ENCODE results near the gene ANKRD34A. TPM values are rescaled to one million over a fixed set of nuclear protein-coding genes. Genes with fewer than 3 reads are reported as not detected.

The ANKRD34A gene
- total and polyA plus RNA-seq, 2 donors from 2014 or later, result 0.37 to 0.76 TPM

DNA sequence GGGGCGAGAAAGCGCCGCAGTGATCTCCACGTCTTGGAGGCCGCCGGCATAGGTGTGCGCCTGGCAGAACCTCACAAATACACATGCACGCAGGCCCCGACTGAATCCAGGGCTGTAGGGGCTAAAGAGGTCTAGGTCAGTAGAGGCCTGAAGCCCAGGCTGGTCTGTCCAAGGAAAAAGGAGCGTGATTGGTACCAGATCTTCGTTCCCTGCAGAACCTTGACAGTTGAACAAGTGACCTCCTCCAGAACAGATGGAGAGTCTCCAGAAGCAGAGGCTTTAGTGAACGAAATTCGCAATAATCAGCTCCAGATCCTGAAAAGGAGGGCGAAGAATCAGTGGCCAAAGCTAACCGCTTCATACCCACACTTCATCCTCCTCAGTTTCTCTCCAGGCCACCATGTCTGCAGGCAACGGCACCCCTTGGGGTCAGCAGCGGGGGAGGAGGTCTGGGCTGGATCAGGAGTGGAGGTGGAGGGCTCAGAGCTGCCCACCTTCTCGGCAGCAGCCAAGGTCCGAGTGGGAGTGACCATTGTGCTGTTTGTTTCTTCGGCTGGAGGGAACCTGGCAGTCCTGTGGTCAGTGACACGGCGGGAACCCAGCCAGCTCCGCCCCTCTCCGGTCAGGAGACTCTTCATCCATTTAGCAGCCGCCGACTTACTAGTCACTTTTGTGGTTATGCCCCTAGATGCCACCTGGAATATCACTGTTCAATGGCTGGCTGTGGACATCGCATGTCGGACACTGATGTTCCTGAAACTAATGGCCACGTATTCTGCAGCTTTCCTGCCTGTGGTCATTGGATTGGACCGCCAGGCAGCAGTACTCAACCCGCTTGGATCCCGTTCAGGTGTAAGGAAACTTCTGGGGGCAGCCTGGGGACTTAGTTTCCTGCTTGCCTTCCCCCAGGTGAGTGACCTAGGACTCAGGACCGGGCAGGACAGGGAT lies 45.1 kb downstream of the ANKRD34A start:
- peak; percentile 54 to 89 (median 69) for DNase-seq
- Histone ChIP-seq H3K4me3 (ENCODE audit: low read length in 3 of 3) (peak overlapping the region; percentile 91 to 99 (median 97)), H3K9ac (ENCODE audit: low read length in 3 of 3) (peak overlapping the region; percentile 14 to 95 (median 90)), H3K4me1 (ENCODE audit: control insufficient read depth in 2 of 3, insufficient read depth in 2 of 3, low read depth in 1 of 3, low read length in 3 of 3) (peaks cover 4 to 22% (median 5%) of the 10 kb centered on the region in 3 donors), H3K27ac (ENCODE audit: low read depth in 2 of 2, low read length in 2 of 2) (peak overlapping the region; percentile 89 to 95), H3K36me3 (ENCODE audit: control insufficient read depth in 2 of 3, insufficient read depth in 3 of 3, low read length in 3 of 3) (peaks cover 0 to 6% (median 0%) of the 10 kb centered on the region in 3 donors), H3K27me3 (ENCODE audit: control insufficient read depth, insufficient read depth, low read length) (no peaks in the 10 kb centered on the region), H3K9me3 (ENCODE audit: control insufficient read depth in 2 of 3, insufficient read depth in 1 of 3, low read length in 3 of 3) (no peaks in the 10 kb centered on the region)
- intact Hi-C loops (cut with DNase I), result no loop called here
- TF ChIP-seq, protein P1, sequence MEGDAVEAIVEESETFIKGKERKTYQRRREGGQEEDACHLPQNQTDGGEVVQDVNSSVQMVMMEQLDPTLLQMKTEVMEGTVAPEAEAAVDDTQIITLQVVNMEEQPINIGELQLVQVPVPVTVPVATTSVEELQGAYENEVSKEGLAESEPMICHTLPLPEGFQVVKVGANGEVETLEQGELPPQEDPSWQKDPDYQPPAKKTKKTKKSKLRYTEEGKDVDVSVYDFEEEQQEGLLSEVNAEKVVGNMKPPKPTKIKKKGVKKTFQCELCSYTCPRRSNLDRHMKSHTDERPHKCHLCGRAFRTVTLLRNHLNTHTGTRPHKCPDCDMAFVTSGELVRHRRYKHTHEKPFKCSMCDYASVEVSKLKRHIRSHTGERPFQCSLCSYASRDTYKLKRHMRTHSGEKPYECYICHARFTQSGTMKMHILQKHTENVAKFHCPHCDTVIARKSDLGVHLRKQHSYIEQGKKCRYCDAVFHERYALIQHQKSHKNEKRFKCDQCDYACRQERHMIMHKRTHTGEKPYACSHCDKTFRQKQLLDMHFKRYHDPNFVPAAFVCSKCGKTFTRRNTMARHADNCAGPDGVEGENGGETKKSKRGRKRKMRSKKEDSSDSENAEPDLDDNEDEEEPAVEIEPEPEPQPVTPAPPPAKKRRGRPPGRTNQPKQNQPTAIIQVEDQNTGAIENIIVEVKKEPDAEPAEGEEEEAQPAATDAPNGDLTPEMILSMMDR (IDR thresholded peaks at IDR 0.05; ENCODE audit: borderline replicate concordance, extremely low read depth, insufficient read depth), result peak; percentile 17
- FAIRE-seq, result no peak

DNA sequence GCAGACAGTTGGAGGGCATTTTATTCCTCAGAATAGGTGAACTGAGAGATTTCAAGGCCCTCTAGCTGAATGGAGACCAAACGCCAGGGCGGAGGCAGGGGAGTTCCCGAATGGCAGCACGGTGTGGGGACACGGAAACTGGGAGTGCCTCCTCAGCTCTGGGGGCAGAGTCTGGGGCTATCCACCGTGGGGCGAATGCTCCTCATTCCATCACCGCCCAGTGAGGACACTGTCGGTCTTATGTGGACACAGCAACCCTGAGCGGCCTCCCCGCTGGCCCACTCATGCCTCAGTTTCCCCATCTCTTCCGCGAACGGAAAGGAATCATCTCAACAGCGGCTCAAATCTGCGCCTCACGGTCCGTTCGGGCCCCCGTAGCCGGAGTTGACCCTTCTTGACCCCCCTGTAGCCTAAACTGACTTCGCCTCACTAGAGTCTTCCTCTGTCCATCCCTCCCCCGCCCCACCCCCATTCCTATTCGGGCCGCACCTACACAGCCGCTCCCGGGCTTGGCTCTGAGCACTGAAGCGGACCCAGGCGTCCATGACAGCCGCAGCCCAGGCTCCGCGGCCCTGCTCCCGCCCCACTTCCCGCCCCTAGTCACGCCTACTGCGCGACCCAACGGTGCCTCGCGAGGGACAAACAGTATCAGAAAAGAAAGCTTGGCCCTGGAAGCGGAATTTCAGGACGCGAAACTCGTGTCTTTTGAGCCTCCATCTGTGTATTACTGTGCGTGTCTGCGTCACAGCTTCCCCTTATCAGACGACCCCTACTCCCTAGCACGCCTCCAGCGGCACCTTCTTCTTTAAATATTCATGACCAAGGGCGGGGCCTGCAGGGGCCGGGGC lies 46.0 kb downstream of the ANKRD34A start, which contains the start of gene PEX11B:
Gene PEX11B (minus strand): TSS at position 574 of the 848 bp plus-strand sequence. CDS start 29 bp downstream, at position 545.
- peaks cover 0 to 5% (median 0%) of the 10 kb centered on the region in 3 donors for H3K36me3 ChIP-seq (ENCODE audit: control insufficient read depth in 2 of 3, insufficient read depth in 3 of 3, low read length in 3 of 3)
- peaks cover 4 to 22% (median 5%) of the 10 kb centered on the region in 3 donors for H3K4me1 ChIP-seq (ENCODE audit: control insufficient read depth in 2 of 3, insufficient read depth in 2 of 3, low read depth in 1 of 3, low read length in 3 of 3)
- FAIRE-seq (no peak), DNase-seq (peak; percentile 93 to 97 (median 96))
- no peaks in the 10 kb centered on the region for H3K9me3 ChIP-seq (ENCODE audit: control insufficient read depth in 2 of 3, insufficient read depth in 1 of 3, low read length in 3 of 3)
- peak within 1 kb of the TSS; percentile 55 to 95 (median 90) for H3K9ac ChIP-seq (ENCODE audit: low read length in 3 of 3)
- peak within 1 kb of the TSS; percentile 91 to 99 (median 97) for H3K4me3 ChIP-seq (ENCODE audit: low read length in 3 of 3)
- peak within 1 kb of the TSS; percentile 89 to 95 for H3K27ac ChIP-seq (ENCODE audit: low read depth in 2 of 2, low read length in 2 of 2)
- TF ChIP-seq, protein P1 (IDR thresholded peaks at IDR 0.05; ENCODE audit: borderline replicate concordance, extremely low read depth, insufficient read depth), result no peak
- intact Hi-C loops (cut with DNase I), result no loop called here
- no peaks in the 10 kb centered on the region for H3K27me3 ChIP-seq (ENCODE audit: control insufficient read depth, insufficient read depth, low read length)

DNA sequence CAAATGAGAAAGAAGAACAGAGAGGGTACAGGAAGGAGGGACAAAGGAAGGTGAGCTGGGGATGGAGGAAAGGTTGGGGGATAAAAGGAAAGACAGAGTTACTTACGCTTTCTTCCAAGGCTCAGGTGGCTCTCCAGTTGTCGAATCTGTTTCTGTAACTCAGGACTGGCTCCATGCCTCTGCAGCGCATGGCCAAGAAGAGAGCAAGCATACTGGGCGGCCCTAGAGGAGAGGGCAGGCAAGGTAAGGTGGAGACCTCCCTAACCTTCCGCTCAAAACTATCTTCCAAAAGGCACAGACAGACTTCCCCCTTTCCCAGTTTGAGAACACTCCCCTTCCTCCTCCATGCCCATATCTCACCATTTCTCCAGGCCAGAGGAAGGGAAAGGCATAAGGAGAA lies 46.8 kb downstream of the ANKRD34A start:
- FAIRE-seq, result no peak

More for the DNA sequence above, 46.8 kb downstream of the ANKRD34A start:
- no peaks in the 10 kb centered on the region for H3K9me3 ChIP-seq (ENCODE audit: control insufficient read depth in 2 of 3, insufficient read depth in 1 of 3, low read length in 3 of 3)
- TF ChIP-seq, protein P1 (IDR thresholded peaks at IDR 0.05; ENCODE audit: borderline replicate concordance, extremely low read depth, insufficient read depth), result no peak
- H3K4me1 ChIP-seq (ENCODE audit: control insufficient read depth in 2 of 3, insufficient read depth in 2 of 3, low read depth in 1 of 3, low read length in 3 of 3), result peaks cover 4 to 22% (median 5%) of the 10 kb centered on the region in 3 donors
- H3K36me3 ChIP-seq (ENCODE audit: control insufficient read depth in 2 of 3, insufficient read depth in 3 of 3, low read length in 3 of 3), result peaks cover 2 to 4% (median 3%) of the 10 kb centered on the region in 3 donors
- H3K27me3 ChIP-seq (ENCODE audit: control insufficient read depth, insufficient read depth, low read length), result no peaks in the 10 kb centered on the region
- peak overlapping the region in 1 of 2 donors; percentile 95 for H3K27ac ChIP-seq (ENCODE audit: low read depth in 2 of 2, low read length in 2 of 2)
- H3K4me3 ChIP-seq (ENCODE audit: low read length in 3 of 3), result peak overlapping the region; percentile 91 to 99 (median 97)
- H3K9ac ChIP-seq (ENCODE audit: low read length in 3 of 3), result peak overlapping the region; percentile 55 to 95 (median 90)
- intact Hi-C loops (cut with DNase I), result no loop called here
- DNase-seq, result no peak
